ENCODE results near the gene SRSF7. TPM values are rescaled to one million over a fixed set of nuclear protein-coding genes. Genes with fewer than 3 reads are reported as not detected.
A peak's percentile ranks its signal among the peaks of the same experiment; 100 is the strongest.
"Not testable (repeated sequence)": the region's sequence is repeated elsewhere in the genome, so short reads cannot be mapped to it uniquely, and the experiment has no call there.

Gene SRSF7
- total RNA-seq (2021; fragmentation: NEBNext Ultra II Directional; extraction: Animal tissue kit (Norgen Biotek cat#: 25700)) = 100 to 1,000 TPM; 120 to 153 (median 147) TPM
- long read RNA-seq, transcript SRSF7-202 (8 exons, 1,050 nt) = minor isoform, 5 of 100 reads
- long read RNA-seq, transcript SRSF7-209 (7 exons, 2,453 nt) = minor isoform, 12 of 100 reads
- long read RNA-seq, transcript SRSF7-201 (8 exons, 2,489 nt) = major isoform, 63 of 100 reads
- long read RNA-seq, partial matches to known transcripts = 11 of 100 reads
- long read RNA-seq, other reads (novel, unspliced or antisense) = 4 of 100 reads

DNA sequence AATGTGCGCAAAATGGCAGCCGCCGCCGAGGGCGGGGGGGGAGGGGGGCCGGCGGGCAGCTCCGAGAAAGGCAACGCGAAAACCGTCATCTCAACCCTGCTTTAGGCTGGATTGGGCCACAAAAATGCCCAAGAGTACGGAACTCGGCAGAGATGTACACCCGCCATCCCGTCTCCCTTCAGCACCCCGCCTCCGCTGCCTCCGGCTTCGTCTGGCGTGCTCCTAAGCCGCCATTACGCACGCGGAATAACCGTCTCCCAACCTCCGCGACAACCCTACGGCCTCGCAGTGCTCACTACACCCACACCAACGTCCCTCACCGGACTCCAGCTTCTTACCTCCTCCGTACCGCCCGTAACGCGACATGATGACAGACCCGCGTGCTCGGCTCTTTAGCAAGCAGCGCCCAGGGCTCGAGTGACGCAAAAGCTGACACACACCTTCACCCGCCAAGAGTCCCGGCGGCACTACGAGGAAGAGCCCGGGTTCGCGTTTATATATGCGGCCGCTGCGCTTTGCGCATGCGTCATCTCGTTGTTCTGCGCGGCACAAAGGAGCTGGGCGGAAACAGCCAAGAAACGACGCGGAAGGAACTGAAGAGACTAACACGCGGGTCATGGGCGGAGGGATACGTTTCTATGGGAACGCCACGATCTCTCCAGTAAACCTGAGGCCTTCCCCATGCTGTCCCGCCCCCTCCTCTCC is at the start of gene SRSF7:
Gene SRSF7, minus strand, starts transcription at position 471 of the 705 bp plus-strand sequence. Its CDS starts 105 bp downstream, at position 366.
- Mint-ChIP-seq H3K9me3 (peaks cover 5% of the 10 kb centered on the region), H3K27ac (peak within 1 kb of the TSS; percentile 95), H3K4me1 (ENCODE audit: low read depth) (peaks cover 52% of the 10 kb centered on the region), H3K36me3 (ENCODE audit: low read depth) (peaks cover 50% of the 10 kb centered on the region), H3K4me3 (peak within 1 kb of the TSS; percentile 93), H3K27me3 (ENCODE audit: insufficient read depth) (peaks cover 10% of the 10 kb centered on the region)
- peak; percentile 99 for DNase-seq
- TF ChIP-seq, protein P1, sequence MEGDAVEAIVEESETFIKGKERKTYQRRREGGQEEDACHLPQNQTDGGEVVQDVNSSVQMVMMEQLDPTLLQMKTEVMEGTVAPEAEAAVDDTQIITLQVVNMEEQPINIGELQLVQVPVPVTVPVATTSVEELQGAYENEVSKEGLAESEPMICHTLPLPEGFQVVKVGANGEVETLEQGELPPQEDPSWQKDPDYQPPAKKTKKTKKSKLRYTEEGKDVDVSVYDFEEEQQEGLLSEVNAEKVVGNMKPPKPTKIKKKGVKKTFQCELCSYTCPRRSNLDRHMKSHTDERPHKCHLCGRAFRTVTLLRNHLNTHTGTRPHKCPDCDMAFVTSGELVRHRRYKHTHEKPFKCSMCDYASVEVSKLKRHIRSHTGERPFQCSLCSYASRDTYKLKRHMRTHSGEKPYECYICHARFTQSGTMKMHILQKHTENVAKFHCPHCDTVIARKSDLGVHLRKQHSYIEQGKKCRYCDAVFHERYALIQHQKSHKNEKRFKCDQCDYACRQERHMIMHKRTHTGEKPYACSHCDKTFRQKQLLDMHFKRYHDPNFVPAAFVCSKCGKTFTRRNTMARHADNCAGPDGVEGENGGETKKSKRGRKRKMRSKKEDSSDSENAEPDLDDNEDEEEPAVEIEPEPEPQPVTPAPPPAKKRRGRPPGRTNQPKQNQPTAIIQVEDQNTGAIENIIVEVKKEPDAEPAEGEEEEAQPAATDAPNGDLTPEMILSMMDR (IDR thresholded peaks at IDR 0.05) = no peak

DNA sequence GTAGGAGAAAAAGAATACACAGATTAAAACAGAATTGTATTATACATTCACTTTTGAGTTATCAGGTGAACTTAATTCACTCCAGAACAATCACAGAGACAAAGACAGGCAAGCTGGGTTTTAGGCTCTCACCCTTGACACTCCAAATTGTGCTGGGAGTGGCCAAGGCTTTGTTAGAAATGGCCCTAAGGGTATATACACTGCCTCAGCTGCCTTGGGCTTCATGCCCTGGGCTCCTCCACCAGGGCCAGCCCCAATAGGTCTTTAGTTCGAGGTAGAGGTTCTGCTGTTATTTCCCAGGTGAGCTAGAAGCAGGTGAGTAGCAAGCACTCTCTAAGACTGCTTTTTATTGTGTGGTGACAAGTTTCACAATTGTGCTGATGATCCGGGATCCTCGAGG is 46.8 kb upstream of the SRSF7 start:
- peaks cover 14% of the 10 kb centered on the region for H3K36me3 Mint-ChIP-seq (ENCODE audit: low read depth)
- H3K27ac Mint-ChIP-seq = no peak overlapping the region
- peaks cover 2% of the 10 kb centered on the region; the same call in 1 of the 2 replicates for H3K27me3 Mint-ChIP-seq (ENCODE audit: insufficient read depth)
- H3K4me3 Mint-ChIP-seq = no peak overlapping the region
- TF ChIP-seq, protein P1 (IDR thresholded peaks at IDR 0.05) = no peak
- no peaks in the 10 kb centered on the region for H3K9me3 Mint-ChIP-seq
- no peak for DNase-seq
- peaks cover 6% of the 10 kb centered on the region; the same call in 1 of the 2 replicates for H3K4me1 Mint-ChIP-seq (ENCODE audit: low read depth)

DNA sequence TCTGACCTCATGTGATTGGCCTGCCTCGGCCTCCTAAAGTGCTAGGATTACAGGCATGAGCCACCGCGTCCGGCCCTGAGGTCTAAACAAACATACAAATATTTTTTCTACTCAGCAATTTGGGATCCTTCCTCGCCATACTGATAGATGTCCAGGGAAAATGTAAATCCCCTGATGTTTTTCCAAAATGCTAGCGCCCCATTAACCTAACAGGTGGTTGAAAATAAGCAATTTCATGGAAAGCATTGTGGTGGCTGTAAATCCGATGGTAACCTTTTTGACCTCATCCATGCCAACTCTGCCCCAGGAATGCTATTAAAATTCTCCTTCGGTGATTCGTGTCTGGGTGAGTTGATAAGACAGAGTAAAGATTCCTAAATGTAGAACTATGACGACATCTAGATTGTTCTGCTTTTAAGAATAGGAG is 46.1 kb upstream of the SRSF7 start:
- Mint-ChIP-seq H3K9me3 (no peaks in the 10 kb centered on the region), H3K4me1 (ENCODE audit: low read depth) (peaks cover 6% of the 10 kb centered on the region; the same call in 1 of the 2 replicates), H3K4me3 (no peak overlapping the region), H3K27ac (no peak overlapping the region), H3K36me3 (ENCODE audit: low read depth) (peaks cover 14% of the 10 kb centered on the region), H3K27me3 (ENCODE audit: insufficient read depth) (peaks cover 2% of the 10 kb centered on the region; the same call in 1 of the 2 replicates)
- TF ChIP-seq, protein P1 (IDR thresholded peaks at IDR 0.05) = no peak
- DNase-seq = no peak

DNA sequence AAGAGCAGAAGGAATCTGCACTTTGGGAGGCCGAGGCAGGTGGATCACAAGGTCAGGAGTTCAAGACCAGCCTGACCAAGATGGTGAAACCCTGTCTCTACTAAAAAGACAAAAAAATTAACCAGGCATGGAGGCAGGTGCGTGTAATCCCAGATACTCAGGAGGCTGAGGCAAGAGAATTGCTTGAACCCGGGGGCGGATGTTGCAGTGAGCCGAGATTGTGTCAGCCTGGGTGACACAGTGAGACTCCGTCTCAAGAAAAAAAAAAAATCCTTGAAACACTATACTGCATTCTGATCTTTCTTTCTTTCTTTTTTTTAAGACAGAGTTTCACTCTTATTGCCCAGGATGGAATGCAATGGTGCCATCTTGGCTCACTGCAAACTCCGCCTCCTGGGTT is 43.9 kb upstream of the SRSF7 start:
- H3K27me3 Mint-ChIP-seq (ENCODE audit: insufficient read depth); DNase-seq; H3K4me1 Mint-ChIP-seq (ENCODE audit: low read depth); H3K27ac Mint-ChIP-seq; H3K36me3 Mint-ChIP-seq (ENCODE audit: low read depth); H3K4me3 Mint-ChIP-seq; H3K9me3 Mint-ChIP-seq: not testable (repeated sequence)

DNA sequence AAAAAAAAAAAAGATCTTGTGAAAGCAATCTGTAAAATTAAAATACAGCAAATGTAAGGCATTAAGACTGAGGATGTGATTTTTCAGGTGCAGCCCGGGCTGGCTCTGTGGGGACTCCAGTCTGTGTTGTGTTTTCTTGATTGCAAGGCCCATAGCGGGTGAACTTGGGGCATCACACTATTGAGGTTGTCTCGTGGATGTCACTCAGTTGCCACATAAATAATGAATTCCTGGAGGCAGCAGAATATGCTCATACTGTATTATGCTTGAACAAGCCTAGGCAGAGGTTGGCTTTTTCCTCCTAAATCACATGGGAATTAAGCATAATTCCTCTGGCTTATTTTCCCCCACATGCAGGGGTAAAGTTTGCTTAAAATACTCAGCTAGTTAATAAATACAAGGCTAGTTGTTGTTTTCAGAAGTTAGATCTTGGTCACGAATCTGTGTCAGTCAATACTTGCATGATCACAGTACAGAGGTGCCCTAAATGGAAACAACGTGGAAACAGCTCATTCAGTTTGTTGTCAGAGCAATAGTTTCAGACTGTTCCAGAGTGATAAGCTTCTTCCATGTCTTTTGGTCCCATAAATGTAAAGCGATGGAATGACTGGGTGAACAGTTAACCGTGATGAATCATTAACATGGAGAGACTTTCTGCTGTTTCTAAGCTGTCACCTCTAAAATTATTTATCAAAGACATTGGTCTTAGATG is 43.2 kb upstream of the SRSF7 start:
- TF ChIP-seq, protein P1 (IDR thresholded peaks at IDR 0.05) = no peak
- Mint-ChIP-seq H3K27me3 (ENCODE audit: insufficient read depth) (peaks cover 2% of the 10 kb centered on the region; the same call in 1 of the 2 replicates), H3K4me3 (no peak overlapping the region), H3K4me1 (ENCODE audit: low read depth) (peaks cover 6% of the 10 kb centered on the region; the same call in 1 of the 2 replicates), H3K36me3 (ENCODE audit: low read depth) (peaks cover 9% of the 10 kb centered on the region), H3K9me3 (no peaks in the 10 kb centered on the region), H3K27ac (no peak overlapping the region)
- no peak for DNase-seq

Measured in HFFc6 (cell line).